Hematopoietic multipotent progenitor cell treated with erythropoietin and hydrocortisone succinate and interleukin-3 and kit ligand, for 6 days (in vitro differentiated cells): ENCODE measurements around the gene KAT6B.

Source experiments
- DNase-seq: peaks from one replicate; pipeline ENCODE4 v3.0.0-alpha.2; 2015

KAT6B gene

GRCh38 chr10:74957285-74957961, 131.0 kb downstream of the KAT6B start:
- no peak for DNase-seq

- DNase-seq, result no peak
These were observed 131.9 kb downstream of the KAT6B start for GRCh38 chr10:74958316-74958715.

- no peak for DNase-seq
These were observed 134.3 kb downstream of the KAT6B start for GRCh38 chr10:74960670-74961069.

- no peak for DNase-seq
These were observed 136.1 kb downstream of the KAT6B start for GRCh38 chr10:74962517-74962916.

GRCh38 chr10:74963549-74963948, 137.1 kb downstream of the KAT6B start:
- no peak for DNase-seq

- peak; percentile 44 for DNase-seq
These were observed 141.7 kb downstream of the KAT6B start for GRCh38 chr10:74967911-74968666.

GRCh38 chr10:74968667-74969061, 142.3 kb downstream of the KAT6B start:
- no peak for DNase-seq

- DNase-seq, result no peak
These were observed 142.7 kb downstream of the KAT6B start for GRCh38 chr10:74969093-74969492.

- DNase-seq, result no peak
These were observed 143.1 kb downstream of the KAT6B start for GRCh38 chr10:74969530-74969929.

- no peak for DNase-seq
These were observed 147.5 kb downstream of the KAT6B start for GRCh38 chr10:74973741-74974392.

GRCh38 chr10:74975758-74976157, 149.4 kb downstream of the KAT6B start:
- no peak for DNase-seq

- DNase-seq, result no peak
These were observed 150.2 kb downstream of the KAT6B start for GRCh38 chr10:74976565-74976964.

- no peak for DNase-seq
These were observed 150.7 kb downstream of the KAT6B start for GRCh38 chr10:74977072-74977471.

GRCh38 chr10:74977913-74978847, 151.8 kb downstream of the KAT6B start:
- no peak for DNase-seq

- no peak for DNase-seq
These were observed 155.6 kb downstream of the KAT6B start for GRCh38 chr10:74981831-74982633.

- no peak for DNase-seq
These were observed 156.2 kb downstream of the KAT6B start for GRCh38 chr10:74982634-74982982.

- DNase-seq, result no peak
These were observed 157.0 kb downstream of the KAT6B start for GRCh38 chr10:74983383-74983782.

GRCh38 chr10:74987339-74988053, 161.1 kb downstream of the KAT6B start:
- no peak for DNase-seq

GRCh38 chr10:74988054-74988775, 161.8 kb downstream of the KAT6B start:
- no peak for DNase-seq

- no peak for DNase-seq
These were observed 162.6 kb downstream of the KAT6B start for GRCh38 chr10:74988832-74989561.
